Vagina (tissue), 2 donors: ENCODE results near the gene LMO7. TPM values are rescaled to one million over a fixed set of nuclear protein-coding genes. Genes with fewer than 3 reads are reported as not detected.
"Not testable (repeated sequence)": the region's sequence is repeated elsewhere in the genome, so short reads cannot be mapped to it uniquely, and the experiment has no call there.

Source experiments
- DNase-seq, 2 donors: peaks; one replicate each; pipeline ENCODE4 v3.0.0-alpha.2; 2017; ENCODE audit errors: extremely low spot score in 2 of 2
- H3K27ac ChIP-seq: fragments of 200-600 bp; sonication (generic); one replicate; pipeline ENCODE4 v1.5.1; 2019
- H3K27me3 ChIP-seq: fragments of 200-600 bp; sonication (generic); one replicate; pipeline ENCODE4 v1.5.1; 2019
- H3K36me3 ChIP-seq, 2 donors: fragments of 200-600 bp; sonication (generic); one replicate each; pipeline ENCODE4 v1.5.1; 2017 to 2019
- H3K4me1 ChIP-seq: fragments of 200-600 bp; sonication (generic); one replicate; pipeline ENCODE4 v1.5.1; 2019
- H3K4me3 ChIP-seq, 2 donors: fragments of 200-600 bp; sonication (generic); 1 replicate in 1 of 2; 2 replicates in 1 of 2; pipeline ENCODE4 v1.5.1; 2016 to 2019
- H3K9me3 ChIP-seq: fragments of 200-600 bp; sonication (generic); one replicate; pipeline ENCODE4 v1.5.1; 2019
- CTCF ChIP-seq, 3 experiments: fragments of 450-650 bp in 2 of 3; fragments of 200-600 bp in 1 of 3; sonication (generic) in 1 of 3; IDR thresholded peaks; one replicate each; pipeline ENCODE4 v1.5.1; 2017 to 2019; ENCODE audit warnings: antibody characterized with exemption in 3 of 3, mild to moderate bottlenecking in 2 of 3, moderate library complexity in 2 of 3
- POLR2A ChIP-seq, 2 donors: fragments of 450-650 bp; IDR thresholded peaks; one replicate each; pipeline ENCODE4 v1.6.1; 2017; ENCODE audit warnings: antibody characterized with exemption in 2 of 2, mild to moderate bottlenecking in 2 of 2, moderate library complexity in 2 of 2
- POLR2AphosphoS5 ChIP-seq, 2 donors: sonication (generic); formaldehyde crosslinking; IDR thresholded peaks; one replicate each; pipeline ENCODE4 v1.9.0; 2017; ENCODE audit warnings: antibody characterized with exemption in 2 of 2, mild to moderate bottlenecking in 2 of 2, low read depth in 1 of 2; ENCODE audit not compliant: insufficient read depth in 1 of 2
- intact Hi-C: fragments of 100-400 bp; cut with DNase I; formaldehyde crosslinking; loops from one replicate; pipeline ENCODE4 v1.15.1; 2023
- total RNA-seq: library from RNA; depleted of rRNA; stranded (reverse); fragments of >200 nt; gene quantifications from one replicate; pipeline ENCODE4 v1.2.3, GENCODE V29; 2016

The LMO7 gene
- total RNA-seq, 1 donor from 2014 or later = 85.4 TPM

- no peak for DNase-seq
- Histone ChIP-seq H3K4me3 (no peak overlapping the region), H3K9me3 (no peaks in the 10 kb centered on the region), H3K27ac (no peak overlapping the region), H3K4me1 (no peaks in the 10 kb centered on the region), H3K36me3 (no peaks in the 10 kb centered on the region), H3K27me3 (no peaks in the 10 kb centered on the region)
- intact Hi-C loops = no loop called here
- TF ChIP-seq CTCF (IDR thresholded peaks at IDR 0.05) (no peak), POLR2A (IDR thresholded peaks at IDR 0.05) (no peak), POLR2AphosphoS5 (IDR thresholded peaks at IDR 0.05; ENCODE audit: insufficient read depth in 1 of 2, low read depth in 1 of 2) (no peak)
These were observed 100.0 kb downstream of the LMO7 start for GRCh38 chr13:75736173-75736572.

- intact Hi-C loops = no loop called here
- H3K9me3 ChIP-seq = no peaks in the 10 kb centered on the region
- no peaks in the 10 kb centered on the region for H3K27me3 ChIP-seq
- H3K4me3 ChIP-seq = no peak overlapping the region
- DNase-seq = no peak
- TF ChIP-seq POLR2AphosphoS5 (IDR thresholded peaks at IDR 0.05; ENCODE audit: insufficient read depth in 1 of 2, low read depth in 1 of 2) (no peak), POLR2A (IDR thresholded peaks at IDR 0.05) (no peak), CTCF (IDR thresholded peaks at IDR 0.05) (no peak)
- no peak overlapping the region for H3K27ac ChIP-seq
- no peaks in the 10 kb centered on the region for H3K36me3 ChIP-seq
- no peaks in the 10 kb centered on the region for H3K4me1 ChIP-seq
These were observed 102.7 kb downstream of the LMO7 start for GRCh38 chr13:75738841-75739240.

- no peaks in the 10 kb centered on the region for H3K9me3 ChIP-seq
- no peaks in the 10 kb centered on the region for H3K36me3 ChIP-seq
- intact Hi-C loops = no loop called here
- no peak for DNase-seq
- H3K4me3 ChIP-seq = no peak overlapping the region
- no peaks in the 10 kb centered on the region for H3K4me1 ChIP-seq
- no peaks in the 10 kb centered on the region for H3K27me3 ChIP-seq
- no peak overlapping the region for H3K27ac ChIP-seq
- no peak for TF ChIP-seq POLR2A (IDR thresholded peaks at IDR 0.05)
- TF ChIP-seq POLR2AphosphoS5 (IDR thresholded peaks at IDR 0.05; ENCODE audit: insufficient read depth in 1 of 2, low read depth in 1 of 2) = no peak
- TF ChIP-seq CTCF (IDR thresholded peaks at IDR 0.05) = no peak
These were observed 103.2 kb downstream of the LMO7 start for GRCh38 chr13:75739244-75739868.

- intact Hi-C loops = no loop called here
- Histone ChIP-seq H3K4me3 (no peak overlapping the region), H3K4me1 (no peaks in the 10 kb centered on the region), H3K9me3 (no peaks in the 10 kb centered on the region), H3K36me3 (no peaks in the 10 kb centered on the region), H3K27ac (no peak overlapping the region), H3K27me3 (no peaks in the 10 kb centered on the region)
- TF ChIP-seq POLR2A (IDR thresholded peaks at IDR 0.05) (no peak), CTCF (IDR thresholded peaks at IDR 0.05) (no peak), POLR2AphosphoS5 (IDR thresholded peaks at IDR 0.05; ENCODE audit: insufficient read depth in 1 of 2, low read depth in 1 of 2) (no peak)
- no peak for DNase-seq
These were observed 103.9 kb downstream of the LMO7 start for GRCh38 chr13:75740031-75740430.

- H3K4me1 ChIP-seq, H3K27me3 ChIP-seq, H3K36me3 ChIP-seq, H3K27ac ChIP-seq, DNase-seq, intact Hi-C loops, H3K4me3 ChIP-seq, H3K9me3 ChIP-seq: not testable (repeated sequence)
These were observed 106.9 kb downstream of the LMO7 start for GRCh38 chr13:75743072-75743471.
